Esophagus squamous epithelium (tissue), 5 donors: ENCODE results near the gene OPCML. TPM values are rescaled to one million over a fixed set of nuclear protein-coding genes. Genes with fewer than 3 reads are reported as not detected.
A peak's percentile ranks its signal among the peaks of the same experiment; 100 is the strongest.

Source experiments
- DNase-seq: peaks from one replicate; lab custom pipeline; 2025; lab: John Stamatoyannopoulos, UW
- H3K27ac ChIP-seq, 4 donors: fragments of 200-600 bp; sonication (generic); one replicate each; pipeline ENCODE4 v1.5.1; 2016 to 2019; ENCODE audit warnings: mild to moderate bottlenecking in 1 of 4
- H3K27me3 ChIP-seq, 4 donors: fragments of 200-600 bp; sonication (generic); 1 replicate in 3 of 4; 2 replicates in 1 of 4; pipeline versions ENCODE4 v1.5.1 to v1.6.0; 2017 to 2021; ENCODE audit warnings: antibody characterized with exemption in 1 of 4
- H3K36me3 ChIP-seq, 3 donors: fragments of 200-600 bp; sonication (generic); one replicate each; pipeline ENCODE4 v1.5.1; 2016 to 2019
- H3K4me1 ChIP-seq, 3 donors: fragments of 200-600 bp; sonication (generic); one replicate each; pipeline ENCODE4 v1.5.1; 2017 to 2019
- H3K4me3 ChIP-seq, 4 donors: fragments of 200-600 bp; sonication (generic); 1 replicate in 3 of 4; 2 replicates in 1 of 4; pipeline ENCODE4 v1.5.1; 2016 to 2019; ENCODE audit warnings: mild to moderate bottlenecking in 2 of 4, moderate library complexity in 1 of 4
- H3K9me3 ChIP-seq, 3 donors: fragments of 200-600 bp; sonication (generic); one replicate each; pipeline ENCODE4 v1.5.1; 2016 to 2019
- POLR2A ChIP-seq, 4 donors: fragments of 450-650 bp; IDR thresholded peaks; one replicate each; pipeline ENCODE4 v1.6.1; 2017; ENCODE audit warnings: antibody characterized with exemption in 4 of 4, mild to moderate bottlenecking in 4 of 4, moderate library complexity in 3 of 4
- WGBS, 2 donors: methylation state at CpG; one replicate each; pipeline ENCODE4 v1.1.5; 2018; 5-methylcytosine and 5-hydroxymethylcytosine counted together
- intact Hi-C: fragments of 100-400 bp; cut with DNase I; formaldehyde crosslinking; loops from one replicate; pipeline ENCODE4 v1.15.0; 2022
- total RNA-seq, 4 donors: library from RNA; depleted of rRNA; stranded (reverse); fragments of >200 nt; gene quantifications; one replicate each; pipeline ENCODE4 v1.1.0, GENCODE V29; 2016
- TF ChIP-seq, protein P1 (sequence below), 6 experiments: fragments of 450-650 bp in 4 of 6; fragments of 200-600 bp in 2 of 6; sonication (generic) in 2 of 6; IDR thresholded peaks; one replicate each; pipeline ENCODE4 v1.5.1; 2016 to 2019; ENCODE audit warnings: antibody characterized with exemption in 6 of 6, mild to moderate bottlenecking in 4 of 6, moderate library complexity in 4 of 6
- donor health status: DM: yes; HTN: yes; CAD: no.

The OPCML gene
- total RNA-seq, 4 donors from 2014 or later: under 0.01 TPM; not detected in 3

DNA sequence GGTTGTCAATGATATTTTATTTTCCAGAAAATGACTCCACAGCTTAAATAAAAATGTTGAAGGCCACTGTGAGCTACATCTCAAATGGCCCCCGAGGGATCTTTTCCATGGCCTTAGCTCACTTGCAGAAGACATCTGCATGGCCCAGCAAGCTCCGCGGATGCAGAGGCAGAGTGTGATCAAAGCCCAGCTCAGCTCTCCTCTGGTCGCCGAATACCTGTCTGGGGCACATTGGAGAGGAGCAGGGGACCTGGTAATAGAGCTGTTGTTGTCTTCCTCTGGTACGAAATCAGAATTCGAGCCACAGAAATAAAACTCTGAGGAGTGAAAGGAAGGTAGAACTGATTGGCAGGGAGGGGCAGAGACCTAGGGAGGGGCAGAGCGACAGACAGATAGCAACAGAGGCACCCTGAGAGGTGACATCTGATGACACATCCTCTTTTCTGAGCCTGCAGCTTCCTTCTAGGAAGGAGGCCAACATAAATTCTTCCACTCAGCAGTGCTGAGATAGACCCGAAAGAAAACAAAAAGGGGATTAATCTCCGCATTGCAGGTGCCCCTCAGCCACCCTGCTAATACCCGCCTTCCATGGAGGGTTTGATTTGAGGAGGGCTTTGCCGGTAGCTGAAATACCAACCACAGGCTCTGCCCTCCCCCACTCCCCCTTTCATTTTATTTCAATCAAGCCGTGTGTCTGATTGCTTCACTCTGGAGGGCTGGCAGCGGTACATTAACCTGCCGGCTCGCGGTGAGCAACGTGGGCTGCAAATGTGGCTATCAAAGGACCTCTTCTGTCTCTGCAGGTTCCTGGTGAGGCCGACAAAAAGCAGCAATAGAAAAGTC lies 759.4 kb downstream of the OPCML start:
- Histone ChIP-seq H3K27ac (no peak overlapping the region), H3K4me1 (peaks cover 0 to 8% (median 0%) of the 10 kb centered on the region in 3 donors), H3K9me3 (no peaks in the 10 kb centered on the region), H3K36me3 (no peaks in the 10 kb centered on the region), H3K4me3 (no peak overlapping the region), H3K27me3 (no peaks in the 10 kb centered on the region)
- intact Hi-C loops: no loop called here
- TF ChIP-seq POLR2A (IDR thresholded peaks at IDR 0.05): no peak
- 45 to 52% methylated on average over 15 to 19 of the region's 19 CpGs for WGBS, 2 donors
- DNase-seq: no peak

DNA sequence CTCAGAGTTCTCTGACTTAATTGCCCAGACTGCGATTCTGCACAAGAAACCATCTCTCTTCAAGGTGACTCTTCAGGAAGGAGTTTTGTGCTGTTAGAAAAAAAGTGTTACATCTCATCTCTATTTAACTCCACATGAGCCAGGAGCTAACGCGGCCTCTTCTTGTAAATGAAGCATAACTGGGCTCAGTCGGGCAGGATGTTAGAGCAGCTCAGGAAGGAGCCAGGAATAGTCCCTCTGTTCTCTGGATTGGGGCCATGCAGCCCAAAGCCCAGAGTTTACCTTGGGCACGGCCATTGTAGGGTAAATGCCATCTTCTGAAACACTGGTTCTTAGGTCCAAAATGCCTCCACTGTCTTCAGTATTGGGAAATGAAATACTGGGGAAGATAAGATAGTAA lies 760.6 kb downstream of the OPCML start:
- Histone ChIP-seq H3K4me1 (peaks cover 0 to 8% (median 0%) of the 10 kb centered on the region in 3 donors), H3K36me3 (no peaks in the 10 kb centered on the region), H3K4me3 (no peak overlapping the region), H3K27ac (no peak overlapping the region), H3K27me3 (no peaks in the 10 kb centered on the region), H3K9me3 (no peaks in the 10 kb centered on the region)
- TF ChIP-seq, protein P1, sequence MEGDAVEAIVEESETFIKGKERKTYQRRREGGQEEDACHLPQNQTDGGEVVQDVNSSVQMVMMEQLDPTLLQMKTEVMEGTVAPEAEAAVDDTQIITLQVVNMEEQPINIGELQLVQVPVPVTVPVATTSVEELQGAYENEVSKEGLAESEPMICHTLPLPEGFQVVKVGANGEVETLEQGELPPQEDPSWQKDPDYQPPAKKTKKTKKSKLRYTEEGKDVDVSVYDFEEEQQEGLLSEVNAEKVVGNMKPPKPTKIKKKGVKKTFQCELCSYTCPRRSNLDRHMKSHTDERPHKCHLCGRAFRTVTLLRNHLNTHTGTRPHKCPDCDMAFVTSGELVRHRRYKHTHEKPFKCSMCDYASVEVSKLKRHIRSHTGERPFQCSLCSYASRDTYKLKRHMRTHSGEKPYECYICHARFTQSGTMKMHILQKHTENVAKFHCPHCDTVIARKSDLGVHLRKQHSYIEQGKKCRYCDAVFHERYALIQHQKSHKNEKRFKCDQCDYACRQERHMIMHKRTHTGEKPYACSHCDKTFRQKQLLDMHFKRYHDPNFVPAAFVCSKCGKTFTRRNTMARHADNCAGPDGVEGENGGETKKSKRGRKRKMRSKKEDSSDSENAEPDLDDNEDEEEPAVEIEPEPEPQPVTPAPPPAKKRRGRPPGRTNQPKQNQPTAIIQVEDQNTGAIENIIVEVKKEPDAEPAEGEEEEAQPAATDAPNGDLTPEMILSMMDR (IDR thresholded peaks at IDR 0.05): no peak
- no peak for TF ChIP-seq POLR2A (IDR thresholded peaks at IDR 0.05)
- intact Hi-C loops: no loop called here
- DNase-seq: no peak
- 52 to 69% methylated on average over 5 of the region's 5 CpGs for WGBS, 2 donors

DNA sequence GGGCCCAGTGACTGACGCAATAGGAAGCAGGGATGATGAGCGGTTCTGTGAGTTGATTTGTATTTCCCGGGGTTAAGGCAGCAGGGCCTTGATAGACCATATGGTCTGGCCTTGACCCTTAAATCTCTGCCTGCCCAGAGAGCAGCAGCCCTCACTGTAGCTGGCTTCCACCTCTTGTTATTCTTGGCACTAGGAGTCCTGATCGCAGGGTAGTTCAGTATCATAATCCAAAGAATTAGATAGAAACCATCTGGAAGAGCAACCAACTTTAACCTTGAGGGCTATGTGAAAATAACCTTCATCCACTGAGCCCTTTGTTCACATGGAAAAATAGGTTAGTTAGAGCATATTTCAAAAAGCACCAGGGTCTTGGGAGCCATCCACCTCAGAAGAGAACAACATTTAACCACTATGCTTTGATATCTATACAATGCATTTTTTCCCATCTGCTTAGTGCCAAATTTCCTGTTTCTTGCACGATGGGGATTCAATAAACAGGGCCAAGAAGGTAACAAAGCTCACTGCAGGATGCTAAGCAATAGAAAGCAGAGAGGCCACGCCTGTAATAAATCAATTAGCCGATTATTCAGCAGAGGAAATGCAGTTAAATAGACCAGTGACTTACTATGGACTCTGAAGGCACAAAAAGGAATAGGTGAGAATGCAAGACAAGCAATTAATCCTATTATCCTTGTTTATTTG lies 761.3 kb downstream of the OPCML start:
- Histone ChIP-seq H3K4me3 (no peak overlapping the region), H3K9me3 (no peaks in the 10 kb centered on the region), H3K27ac (peak overlapping the region in 1 of 4 donors; percentile 9), H3K4me1 (peaks cover 0 to 8% (median 0%) of the 10 kb centered on the region in 3 donors), H3K36me3 (no peaks in the 10 kb centered on the region), H3K27me3 (no peaks in the 10 kb centered on the region)
- intact Hi-C loops: no loop called here
- 41 to 50% methylated on average over 7 of the region's 7 CpGs for WGBS, 2 donors
- TF ChIP-seq, protein P1 (IDR thresholded peaks at IDR 0.05): no peak
- TF ChIP-seq POLR2A (IDR thresholded peaks at IDR 0.05): no peak
- DNase-seq: no peak

DNA sequence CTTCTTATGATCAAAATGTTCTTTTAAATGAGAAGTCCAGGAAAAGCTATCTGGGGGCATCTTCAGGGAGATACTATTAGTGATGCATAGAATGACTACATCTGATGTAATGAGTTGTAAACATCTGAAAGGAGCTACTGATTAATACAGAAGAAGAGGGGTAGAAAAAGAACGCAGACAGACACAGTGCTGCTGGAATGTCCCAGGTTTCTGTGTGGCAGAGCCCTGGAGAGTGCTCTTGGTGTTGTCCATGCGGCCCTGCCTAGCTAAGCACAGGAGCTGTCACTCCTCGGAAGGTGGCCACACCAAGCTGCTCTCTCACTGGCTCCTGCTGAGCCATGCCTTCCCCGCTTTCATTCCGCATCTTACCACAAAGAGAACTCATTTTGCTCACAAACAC lies 768.8 kb downstream of the OPCML start:
- Histone ChIP-seq H3K27ac (no peak overlapping the region), H3K27me3 (no peaks in the 10 kb centered on the region), H3K4me1 (no peaks in the 10 kb centered on the region), H3K4me3 (no peak overlapping the region), H3K9me3 (no peaks in the 10 kb centered on the region), H3K36me3 (no peaks in the 10 kb centered on the region)
- intact Hi-C loops: no loop called here
- TF ChIP-seq, protein P1 (IDR thresholded peaks at IDR 0.05): no peak
- no peak for TF ChIP-seq POLR2A (IDR thresholded peaks at IDR 0.05)
- DNase-seq: no peak
- WGBS, 2 donors: 92 to 100% methylated on average over 5 of the region's 5 CpGs

DNA sequence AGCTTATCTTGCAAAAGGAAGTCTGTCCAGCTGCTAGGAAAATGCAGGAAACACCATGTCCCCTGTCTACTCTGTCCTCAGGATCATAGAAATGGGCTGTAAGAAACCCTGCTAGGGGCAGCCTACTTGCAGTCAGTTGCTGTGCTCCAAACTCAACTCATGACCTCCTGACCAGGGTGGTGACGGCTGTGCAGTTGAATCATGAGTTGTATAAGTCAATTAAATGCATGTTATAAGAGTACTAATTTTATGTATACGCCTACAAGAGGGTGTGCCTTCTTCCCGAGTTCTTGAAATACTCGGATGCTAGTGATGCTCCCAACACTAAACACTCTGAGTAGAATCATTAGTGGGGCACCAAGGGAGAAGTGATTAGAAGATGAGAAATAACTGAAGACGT lies 776.4 kb downstream of the OPCML start:
- Histone ChIP-seq H3K4me3 (no peak overlapping the region), H3K36me3 (no peaks in the 10 kb centered on the region), H3K9me3 (no peaks in the 10 kb centered on the region), H3K4me1 (no peaks in the 10 kb centered on the region), H3K27me3 (no peaks in the 10 kb centered on the region), H3K27ac (no peak overlapping the region)
- intact Hi-C loops: no loop called here
- whole genome bisulfite sequencing, 2 donors: 78 to 87% methylated on average over 5 of the region's 5 CpGs
- TF ChIP-seq, protein P1 (IDR thresholded peaks at IDR 0.05): no peak
- TF ChIP-seq POLR2A (IDR thresholded peaks at IDR 0.05): no peak
- DNase-seq: no peak
